ENCODE data around the gene GPR158. TPM values are rescaled to one million over a fixed set of nuclear protein-coding genes. Genes with fewer than 3 reads are reported as not detected.

The GPR158 gene
- total RNA-seq, 1 donor: 0.43 TPM

- DNase-seq (ENCODE audit: low read depth): no peak
- no peak for TF ChIP-seq CTCF (IDR thresholded peaks at IDR 0.05; ENCODE audit: insufficient read depth, low read depth, low read length)
These were observed 223.9 kb downstream of the GPR158 start for GRCh38 chr10:25398680-25399079.

GRCh38 chr10:25405871-25406270 lies 231.1 kb downstream of the GPR158 start:
- no peak for TF ChIP-seq CTCF (IDR thresholded peaks at IDR 0.05; ENCODE audit: insufficient read depth, low read depth, low read length)
- DNase-seq (ENCODE audit: low read depth): no peak
- no peak overlapping the region for H3K4me3 ChIP-seq (ENCODE audit: low read depth, low read length)

More at GRCh38 chr10:25398680-25399079, 223.9 kb downstream of the GPR158 start:
- no peak overlapping the region for H3K4me3 ChIP-seq (ENCODE audit: low read depth, low read length)

GRCh38 chr10:25417611-25418010 lies 242.8 kb downstream of the GPR158 start:
- no peak for TF ChIP-seq CTCF (IDR thresholded peaks at IDR 0.05; ENCODE audit: insufficient read depth, low read depth, low read length)
- no peak overlapping the region for H3K4me3 ChIP-seq (ENCODE audit: low read depth, low read length)
- no peak for DNase-seq (ENCODE audit: low read depth)

DNA sequence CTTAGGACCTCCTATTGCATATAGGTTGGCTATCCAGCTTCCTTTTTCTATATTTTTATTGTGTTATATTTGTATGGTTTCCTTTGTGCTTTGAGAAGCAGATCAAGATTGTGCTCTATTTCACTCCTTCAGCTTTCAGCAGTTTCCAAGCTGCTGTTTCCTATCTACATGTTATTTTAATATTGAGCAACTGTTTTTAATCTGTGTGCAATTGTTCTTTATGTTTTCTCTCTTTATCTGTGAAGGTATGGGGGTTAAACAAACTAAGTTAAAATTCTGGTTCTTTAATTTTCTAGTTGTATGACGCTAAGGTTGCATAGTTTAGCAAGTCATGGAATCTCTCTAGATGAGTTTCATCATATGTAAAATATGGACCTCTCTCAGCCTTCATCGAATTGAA lies 251.0 kb downstream of the GPR158 start:
- H3K4me3 ChIP-seq (ENCODE audit: low read depth, low read length): no peak overlapping the region
- no peak for DNase-seq (ENCODE audit: low read depth)
- no peak for TF ChIP-seq CTCF (IDR thresholded peaks at IDR 0.05; ENCODE audit: insufficient read depth, low read depth, low read length)

- no peak for TF ChIP-seq CTCF (IDR thresholded peaks at IDR 0.05; ENCODE audit: insufficient read depth, low read depth, low read length)
- DNase-seq (ENCODE audit: low read depth): no peak
- H3K4me3 ChIP-seq (ENCODE audit: low read depth, low read length): no peak overlapping the region
These were observed 261.6 kb downstream of the GPR158 start for GRCh38 chr10:25436431-25436830.

- no peak overlapping the region for H3K4me3 ChIP-seq (ENCODE audit: low read depth, low read length)
- DNase-seq (ENCODE audit: low read depth): no peak
- TF ChIP-seq CTCF (IDR thresholded peaks at IDR 0.05; ENCODE audit: insufficient read depth, low read depth, low read length): no peak
These were observed 266.5 kb downstream of the GPR158 start for GRCh38 chr10:25441270-25441669.

- no peak for DNase-seq (ENCODE audit: low read depth)
- H3K4me3 ChIP-seq (ENCODE audit: low read depth, low read length): no peak overlapping the region
- TF ChIP-seq CTCF (IDR thresholded peaks at IDR 0.05; ENCODE audit: insufficient read depth, low read depth, low read length): no peak
These were observed 269.5 kb downstream of the GPR158 start for GRCh38 chr10:25444266-25444665.

Data from fibroblast of villous mesenchyme (primary cell).